Measurements from ENCODE around the gene PANK4. TPM values are rescaled to one million over a fixed set of nuclear protein-coding genes. Genes with fewer than 3 reads are reported as not detected.

The PANK4 gene
- total and polyA plus RNA-seq, 3 experiments from 2014 or later: 25.0 to 46.3 (median 40.3) TPM

DNA sequence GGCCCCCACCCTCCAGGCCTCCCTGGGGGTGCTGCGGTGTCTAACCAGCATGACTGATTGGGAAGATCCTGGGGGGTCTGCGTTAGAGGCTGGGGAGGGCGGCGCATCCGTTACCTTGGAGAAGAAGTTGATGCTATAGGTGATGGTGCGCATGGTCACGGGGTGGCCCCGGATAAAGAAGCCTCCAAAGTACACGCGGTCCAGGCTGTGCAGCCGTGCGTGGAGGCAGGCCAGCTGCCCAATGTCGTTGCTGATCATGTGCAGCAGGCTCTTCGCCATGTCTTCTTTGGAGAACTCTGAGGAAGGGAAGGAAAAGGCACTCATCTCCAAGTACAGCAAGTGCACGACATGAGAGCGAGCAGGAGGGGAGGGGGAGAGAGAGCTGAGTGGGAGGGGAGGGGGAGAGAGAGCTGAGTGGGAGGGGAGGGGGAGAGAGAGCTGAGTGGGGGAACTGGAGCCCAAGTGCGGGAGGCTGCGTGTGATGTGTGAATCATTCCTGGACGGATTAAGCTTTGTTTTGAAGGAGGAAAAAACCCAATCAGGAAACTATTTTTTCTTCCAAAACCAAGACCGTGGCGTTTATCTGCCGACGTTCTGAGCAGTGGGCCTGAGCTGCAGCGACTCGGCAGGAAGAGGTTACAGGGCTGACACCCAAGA, 7.2 kb downstream of the PANK4 start:
- Histone ChIP-seq H3K4me3 (ENCODE audit: low read length) (no peak overlapping the region), H3K27ac (ENCODE audit: low read depth, low read length) (no peak overlapping the region), H3K27me3 (ENCODE audit: insufficient read depth, low read length, poor library complexity, severe bottlenecking) (no peaks in the 10 kb centered on the region), H3K36me3 (ENCODE audit: insufficient read depth, low read length) (peaks cover 65% of the 10 kb centered on the region), H3K9me3 (ENCODE audit: low read length) (no peaks in the 10 kb centered on the region), H3K4me1 (ENCODE audit: insufficient read depth, low read length) (peaks cover 17% of the 10 kb centered on the region)
- Mint-ChIP-seq H3K4me3 (no peak overlapping the region), H3K9me3 (no peaks in the 10 kb centered on the region), H3K4me1 (peaks cover 20 to 32% (median 21%) of the 10 kb centered on the region in 3 donors), H3K27ac (peak overlapping the region in 1 of 8 donors; percentile 43), H3K36me3 (peaks cover 0 to 64% (median 4%) of the 10 kb centered on the region in 3 donors), H3K27me3 (no peaks in the 10 kb centered on the region)
- no peak for DNase-seq
- CTCF ChIA-PET: interaction anchor here (1.0 to 2.5 kb wide), 4 partner anchors 24 to 103 kb away, joined by 3 to 12 read pairs (median 4); no protein-coding TSS in a partner anchor
- POLR2A ChIA-PET: no interaction called here

DNA sequence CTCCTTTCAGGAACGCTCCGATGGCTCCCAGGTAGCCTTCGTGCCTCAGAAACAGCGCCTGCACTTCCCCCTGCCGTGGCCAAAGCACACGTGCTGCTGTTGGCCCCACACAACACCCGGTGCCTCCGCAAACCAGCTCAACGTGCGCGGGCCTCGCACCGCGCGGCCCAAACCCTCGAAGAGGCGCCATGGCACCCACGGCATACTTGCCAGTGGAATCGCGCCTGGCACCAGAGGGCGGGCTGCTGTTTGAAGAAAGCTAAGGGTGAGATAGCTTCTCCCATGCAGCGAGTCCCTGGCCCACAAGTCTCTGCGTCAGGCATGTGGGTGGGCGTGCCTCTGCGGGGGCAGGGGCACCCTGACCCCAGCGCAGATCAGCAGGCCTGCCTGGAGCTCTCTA, 7.9 kb downstream of the PANK4 start:
- Histone ChIP-seq H3K27me3 (ENCODE audit: insufficient read depth, low read length, poor library complexity, severe bottlenecking) (no peaks in the 10 kb centered on the region), H3K36me3 (ENCODE audit: insufficient read depth, low read length) (peaks cover 71% of the 10 kb centered on the region), H3K27ac (ENCODE audit: low read depth, low read length) (no peak overlapping the region), H3K9me3 (ENCODE audit: low read length) (no peaks in the 10 kb centered on the region), H3K4me1 (ENCODE audit: insufficient read depth, low read length) (peaks cover 11% of the 10 kb centered on the region), H3K4me3 (ENCODE audit: low read length) (no peak overlapping the region)
- ChIA-PET POLR2A (no interaction called here), CTCF (interaction anchor here (1.0 to 2.5 kb wide), 4 partner anchors 24 to 103 kb away, joined by 3 to 12 read pairs (median 4); no protein-coding TSS in a partner anchor)
- H3K36me3 Mint-ChIP-seq: peaks cover 0 to 69% (median 4%) of the 10 kb centered on the region in 3 donors
- peaks cover 14 to 27% (median 16%) of the 10 kb centered on the region in 3 donors for H3K4me1 Mint-ChIP-seq
- H3K4me3 Mint-ChIP-seq: no peak overlapping the region
- H3K27ac Mint-ChIP-seq: peak overlapping the region in 1 of 8 donors; percentile 78
- no peaks in the 10 kb centered on the region for H3K27me3 Mint-ChIP-seq
- DNase-seq: no peak
- H3K9me3 Mint-ChIP-seq: no peaks in the 10 kb centered on the region

DNA sequence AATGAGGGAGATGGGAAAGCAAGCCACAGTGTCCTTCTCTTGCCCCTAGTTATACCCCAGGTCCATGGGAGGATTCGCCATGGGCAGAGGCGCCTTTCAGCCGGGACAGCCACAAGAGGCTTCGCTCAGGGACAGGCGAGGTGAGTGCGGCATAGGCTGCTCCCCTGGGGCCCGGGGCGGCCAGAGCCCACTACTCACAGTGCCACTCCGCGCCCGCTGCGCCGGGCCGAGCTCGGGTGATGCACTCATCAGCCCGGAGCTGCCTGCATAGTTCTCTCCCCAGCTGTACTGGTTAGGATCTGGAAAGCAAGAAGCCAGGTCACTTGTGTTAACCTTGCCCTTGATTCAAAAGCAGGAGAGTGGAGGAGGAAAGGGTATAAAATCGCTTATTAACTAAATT, 8.4 kb downstream of the PANK4 start:
- no peak for DNase-seq
- H3K27ac Mint-ChIP-seq: no peak overlapping the region
- H3K36me3 Mint-ChIP-seq: peaks cover 0 to 73% (median 4%) of the 10 kb centered on the region in 3 donors
- peaks cover 77% of the 10 kb centered on the region for H3K36me3 ChIP-seq (ENCODE audit: insufficient read depth, low read length)
- no peaks in the 10 kb centered on the region for H3K9me3 Mint-ChIP-seq
- H3K4me1 ChIP-seq (ENCODE audit: insufficient read depth, low read length): peaks cover 5% of the 10 kb centered on the region
- ChIA-PET POLR2A (interaction anchor here (1.6 kb wide), 1 partner anchor 15 kb away, joined by 3 read pairs; no protein-coding TSS in a partner anchor), CTCF (interaction anchor here (1.0 to 1.6 kb wide), 3 partner anchors 23 to 102 kb away, joined by 3 to 4 read pairs (median 3); no protein-coding TSS in a partner anchor)
- peaks cover 9 to 21% (median 10%) of the 10 kb centered on the region in 3 donors for H3K4me1 Mint-ChIP-seq
- H3K27me3 Mint-ChIP-seq: no peaks in the 10 kb centered on the region
- no peak overlapping the region for H3K4me3 Mint-ChIP-seq
- no peak overlapping the region for H3K27ac ChIP-seq (ENCODE audit: low read depth, low read length)
- H3K9me3 ChIP-seq (ENCODE audit: low read length): no peaks in the 10 kb centered on the region
- H3K27me3 ChIP-seq (ENCODE audit: insufficient read depth, low read length, poor library complexity, severe bottlenecking): no peaks in the 10 kb centered on the region
- no peak overlapping the region for H3K4me3 ChIP-seq (ENCODE audit: low read length)

DNA sequence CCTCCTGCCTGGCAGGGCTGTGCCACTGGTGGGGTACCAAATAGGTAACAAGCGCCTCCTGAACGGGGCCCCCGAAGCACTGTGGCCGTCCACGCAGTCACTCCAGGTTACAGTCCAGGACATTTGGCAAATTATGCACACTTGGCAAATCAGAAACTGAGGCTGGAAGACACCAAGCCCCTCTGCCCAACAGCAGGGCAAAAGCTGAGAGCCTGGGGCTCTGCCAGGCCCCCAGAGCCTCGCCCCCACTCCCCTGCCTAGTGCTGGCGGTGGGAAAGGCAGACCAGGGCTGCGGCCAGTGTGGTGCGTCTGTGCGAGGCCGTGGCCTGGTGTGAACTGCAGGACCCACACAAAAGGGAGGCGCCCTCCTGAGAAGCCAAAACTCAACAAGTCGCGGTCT, 9.4 kb downstream of the PANK4 start:
- H3K27me3 Mint-ChIP-seq: no peaks in the 10 kb centered on the region
- CTCF ChIA-PET: no interaction called here
- DNase-seq: no peak
- no peaks in the 10 kb centered on the region for H3K9me3 Mint-ChIP-seq
- H3K27me3 ChIP-seq (ENCODE audit: insufficient read depth, low read length, poor library complexity, severe bottlenecking): no peaks in the 10 kb centered on the region
- H3K36me3 Mint-ChIP-seq: peaks cover 0 to 76% (median 4%) of the 10 kb centered on the region in 3 donors
- peaks cover 0 to 11% (median 2%) of the 10 kb centered on the region in 3 donors for H3K4me1 Mint-ChIP-seq
- no peaks in the 10 kb centered on the region for H3K4me1 ChIP-seq (ENCODE audit: insufficient read depth, low read length)
- no peaks in the 10 kb centered on the region for H3K9me3 ChIP-seq (ENCODE audit: low read length)
- H3K27ac Mint-ChIP-seq: no peak overlapping the region
- no peak overlapping the region for H3K4me3 ChIP-seq (ENCODE audit: low read length)
- no peak overlapping the region for H3K27ac ChIP-seq (ENCODE audit: low read depth, low read length)
- H3K4me3 Mint-ChIP-seq: no peak overlapping the region
- H3K36me3 ChIP-seq (ENCODE audit: insufficient read depth, low read length): peaks cover 80% of the 10 kb centered on the region
- POLR2A ChIA-PET: interaction anchor here (1.6 kb wide), 1 partner anchor 14 kb away, joined by 3 read pairs; no protein-coding TSS in a partner anchor

DNA sequence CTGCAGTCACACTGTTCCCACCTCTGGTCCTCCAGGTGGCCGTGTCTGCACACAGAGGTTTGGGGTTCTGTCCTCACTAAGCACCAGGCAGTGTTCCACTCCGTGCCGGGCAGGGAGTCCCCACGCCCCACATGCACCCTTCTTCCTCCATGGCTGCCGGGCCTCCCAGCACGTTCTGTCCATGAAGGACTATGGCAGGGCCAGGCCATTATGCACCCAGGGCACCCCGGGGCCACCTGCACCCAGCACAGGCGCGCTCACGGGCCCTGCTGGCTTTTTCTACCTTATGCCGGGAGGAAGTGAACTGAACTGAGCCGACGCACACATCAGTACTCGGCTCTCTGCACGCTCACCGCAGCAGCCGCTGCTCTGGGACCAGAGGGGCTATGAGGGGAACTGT, 10.3 kb downstream of the PANK4 start:
- H3K27ac Mint-ChIP-seq: no peak overlapping the region
- H3K4me1 Mint-ChIP-seq: peaks cover 0 to 4% (median 2%) of the 10 kb centered on the region in 3 donors
- Histone ChIP-seq H3K4me1 (ENCODE audit: insufficient read depth, low read length) (no peaks in the 10 kb centered on the region), H3K9me3 (ENCODE audit: low read length) (no peaks in the 10 kb centered on the region), H3K27me3 (ENCODE audit: insufficient read depth, low read length, poor library complexity, severe bottlenecking) (no peaks in the 10 kb centered on the region), H3K4me3 (ENCODE audit: low read length) (no peak overlapping the region), H3K36me3 (ENCODE audit: insufficient read depth, low read length) (peaks cover 82% of the 10 kb centered on the region), H3K27ac (ENCODE audit: low read depth, low read length) (no peak overlapping the region)
- no peak overlapping the region for H3K4me3 Mint-ChIP-seq
- H3K27me3 Mint-ChIP-seq: no peaks in the 10 kb centered on the region
- H3K9me3 Mint-ChIP-seq: no peaks in the 10 kb centered on the region
- ChIA-PET POLR2A (no interaction called here), CTCF (no interaction called here)
- no peak for DNase-seq
- peaks cover 0 to 76% (median 4%) of the 10 kb centered on the region in 3 donors for H3K36me3 Mint-ChIP-seq

DNA sequence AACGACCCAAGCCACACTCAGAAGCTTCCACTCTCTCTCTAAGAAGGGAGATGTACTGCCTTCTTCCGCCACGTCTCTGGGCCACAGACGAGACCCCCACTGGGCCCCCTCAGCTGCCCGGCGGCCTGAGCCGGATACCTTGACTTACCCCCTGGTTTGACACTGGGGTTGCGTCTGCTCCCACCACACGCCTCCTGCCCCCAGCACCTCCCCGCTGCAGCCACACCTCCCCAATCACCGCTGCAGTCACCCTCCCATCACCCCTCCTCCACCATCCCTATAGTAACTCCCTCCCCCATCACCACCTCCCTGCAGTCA, 10.7 kb downstream of the PANK4 start:
- peaks cover 0 to 2% (median under 1%) of the 10 kb centered on the region in 3 donors for H3K4me1 Mint-ChIP-seq
- peaks cover 80% of the 10 kb centered on the region for H3K36me3 ChIP-seq (ENCODE audit: insufficient read depth, low read length)
- no peaks in the 10 kb centered on the region for H3K27me3 ChIP-seq (ENCODE audit: insufficient read depth, low read length, poor library complexity, severe bottlenecking)
- no peaks in the 10 kb centered on the region for H3K9me3 ChIP-seq (ENCODE audit: low read length)
- no peak overlapping the region for H3K4me3 Mint-ChIP-seq
- DNase-seq: no peak
- H3K4me3 ChIP-seq (ENCODE audit: low read length): no peak overlapping the region
- H3K36me3 Mint-ChIP-seq: peaks cover 0 to 75% (median 2%) of the 10 kb centered on the region in 3 donors
- H3K9me3 Mint-ChIP-seq: no peaks in the 10 kb centered on the region
- POLR2A ChIA-PET: no interaction called here
- no peak overlapping the region for H3K27ac Mint-ChIP-seq
- no peaks in the 10 kb centered on the region for H3K4me1 ChIP-seq (ENCODE audit: insufficient read depth, low read length)
- CTCF ChIA-PET: no interaction called here
- H3K27ac ChIP-seq (ENCODE audit: low read depth, low read length): no peak overlapping the region
- H3K27me3 Mint-ChIP-seq: no peaks in the 10 kb centered on the region

DNA sequence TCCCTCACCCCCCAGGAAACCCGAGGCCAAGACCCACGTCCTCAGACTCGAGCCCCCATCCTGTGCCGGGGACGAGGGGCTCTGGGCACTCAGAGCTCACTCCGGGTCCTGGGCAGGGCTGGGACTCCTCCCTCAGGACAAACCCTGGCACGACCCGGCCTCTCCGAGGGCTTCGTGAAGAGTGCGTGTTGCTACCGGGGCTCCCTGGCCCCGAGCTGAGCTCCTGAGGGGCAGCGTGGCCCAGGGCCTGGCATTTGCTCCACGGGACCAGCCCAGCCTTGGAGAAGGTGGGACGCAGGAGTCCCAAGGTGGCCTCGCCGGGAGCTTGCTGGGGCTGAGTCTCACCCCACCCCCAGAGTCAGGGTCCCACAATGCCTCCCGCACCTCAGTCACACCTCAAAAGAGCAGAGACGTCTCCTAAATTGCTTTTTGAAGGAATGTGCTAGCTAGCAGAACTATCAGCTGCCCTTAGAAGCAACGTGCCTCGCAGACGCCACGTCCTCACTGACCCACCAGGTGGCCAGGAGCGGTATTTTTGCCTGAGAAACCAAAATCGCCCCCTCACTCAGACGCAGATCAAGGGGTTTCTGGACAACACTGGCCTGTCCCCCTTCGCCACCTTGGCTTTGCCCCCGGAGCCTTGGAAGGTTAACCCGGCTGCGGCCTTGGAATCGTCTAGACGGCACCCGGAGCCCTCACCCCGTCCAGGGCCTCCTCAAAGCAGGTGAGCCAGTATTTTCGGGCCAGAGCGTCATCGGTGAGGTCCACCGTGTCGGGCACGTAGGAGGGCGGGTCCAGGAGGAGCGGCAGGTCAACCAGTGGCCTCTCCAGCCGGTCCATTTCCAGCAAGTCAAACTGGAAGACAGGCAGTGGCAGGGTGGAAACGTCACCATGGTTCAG, 11.3 kb downstream of the PANK4 start:
- no peaks in the 10 kb centered on the region for H3K4me1 Mint-ChIP-seq
- no peak for DNase-seq
- no peaks in the 10 kb centered on the region for H3K9me3 ChIP-seq (ENCODE audit: low read length)
- H3K9me3 Mint-ChIP-seq: no peaks in the 10 kb centered on the region
- no peak overlapping the region for H3K4me3 ChIP-seq (ENCODE audit: low read length)
- peaks cover 0 to 78% (median 2%) of the 10 kb centered on the region in 3 donors for H3K36me3 Mint-ChIP-seq
- no peaks in the 10 kb centered on the region for H3K27me3 ChIP-seq (ENCODE audit: insufficient read depth, low read length, poor library complexity, severe bottlenecking)
- no peak overlapping the region for H3K4me3 Mint-ChIP-seq
- no peaks in the 10 kb centered on the region for H3K27me3 Mint-ChIP-seq
- peaks cover 76% of the 10 kb centered on the region for H3K36me3 ChIP-seq (ENCODE audit: insufficient read depth, low read length)
- no peaks in the 10 kb centered on the region for H3K4me1 ChIP-seq (ENCODE audit: insufficient read depth, low read length)
- ChIA-PET CTCF (no interaction called here), POLR2A (interaction anchor here (1.3 kb wide), 1 partner anchor 9 kb away, joined by 3 read pairs; no protein-coding TSS in a partner anchor)
- H3K27ac ChIP-seq (ENCODE audit: low read depth, low read length): no peak overlapping the region
- H3K27ac Mint-ChIP-seq: peak overlapping the region in 1 of 8 donors; percentile 54

All from CD8-positive, alpha-beta memory T cell (primary cell).